G401 (cell line): Measurements from ENCODE around the gene JARID2. TPM values are rescaled to one million over a fixed set of nuclear protein-coding genes. Genes with fewer than 3 reads are reported as not detected.

Experiments
- DNase-seq: peaks from one replicate; pipeline ENCODE4 v3.0.0-alpha.2; 2015; ENCODE audit warnings: low spot score
- in situ Hi-C: cut with HindIII; loops from 2 replicates; pipeline ENCODE4 v1.10.0; 2016; ENCODE audit warnings: low sequenced_read_pairs, mixed read lengths
- total RNA-seq: library from RNA; depleted of rRNA; stranded (reverse); fragments of >200 nt; shearing (Covaris generic); gene quantifications from 2 replicates; pipeline ENCODE4 v1.2.3, GENCODE V29; 2014

JARID2 gene
- total RNA-seq, 1 experiment from 2014 or later: 5.7 TPM

GRCh38 chr6:15551798-15552197 is 305.9 kb downstream of the JARID2 start:
- DNase-seq: no peak
- in situ Hi-C loops: no loop called here

DNA sequence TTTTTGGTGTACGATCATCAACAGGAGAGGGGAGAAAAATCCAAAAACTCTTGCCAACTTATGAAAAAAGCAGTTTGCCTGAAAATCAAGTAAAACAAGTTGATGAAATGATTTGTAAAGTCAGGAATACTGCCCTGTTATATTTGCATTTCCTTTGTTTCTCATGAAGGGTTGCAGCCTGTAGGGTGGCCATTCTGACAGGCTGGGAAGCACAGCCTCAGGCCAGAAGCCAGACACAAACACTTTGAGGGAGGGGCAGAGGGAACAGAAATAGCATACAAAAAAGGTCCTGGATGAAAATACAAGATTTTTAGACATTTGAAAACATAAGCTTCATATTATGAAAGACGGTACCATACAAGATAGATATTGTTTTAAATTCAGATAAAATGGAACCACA is 307.2 kb downstream of the JARID2 start:
- in situ Hi-C loops: no loop called here

GRCh38 chr6:15553736-15554294 is 307.9 kb downstream of the JARID2 start:
- DNase-seq: no peak
- in situ Hi-C loops: no loop called here

More for the DNA sequence above, 307.2 kb downstream of the JARID2 start:
- no peak for DNase-seq

DNA sequence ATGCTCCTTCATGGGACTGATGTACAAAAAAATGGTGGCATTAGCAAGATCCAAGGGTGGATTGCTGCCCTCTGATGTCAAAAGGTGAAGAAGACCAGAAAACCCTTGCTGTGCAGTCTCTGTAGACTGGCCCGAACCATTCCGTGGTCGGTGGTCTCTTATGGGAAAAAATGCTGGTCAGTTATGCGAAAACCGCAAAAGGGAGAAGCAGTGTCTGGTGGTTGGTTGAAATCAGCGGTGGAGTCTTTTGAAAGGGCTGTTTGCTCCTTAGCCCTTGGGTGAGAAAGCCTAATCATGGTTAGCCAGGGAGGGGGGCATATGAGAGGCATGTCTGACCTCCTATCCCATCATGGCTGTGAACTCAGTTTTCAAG is 308.8 kb downstream of the JARID2 start:
- in situ Hi-C loops: no loop called here
- DNase-seq: no peak

GRCh38 chr6:15555101-15556038 is 309.5 kb downstream of the JARID2 start:
- in situ Hi-C loops: no loop called here
- no peak for DNase-seq

- no peak for DNase-seq
- in situ Hi-C loops: no loop called here
These were observed 310.8 kb downstream of the JARID2 start for GRCh38 chr6:15556711-15557110.

GRCh38 chr6:15557174-15557573 is 311.3 kb downstream of the JARID2 start:
- in situ Hi-C loops: no loop called here
- no peak for DNase-seq

GRCh38 chr6:15560713-15561112 is 314.8 kb downstream of the JARID2 start:
- in situ Hi-C loops: no loop called here
- no peak for DNase-seq

DNA sequence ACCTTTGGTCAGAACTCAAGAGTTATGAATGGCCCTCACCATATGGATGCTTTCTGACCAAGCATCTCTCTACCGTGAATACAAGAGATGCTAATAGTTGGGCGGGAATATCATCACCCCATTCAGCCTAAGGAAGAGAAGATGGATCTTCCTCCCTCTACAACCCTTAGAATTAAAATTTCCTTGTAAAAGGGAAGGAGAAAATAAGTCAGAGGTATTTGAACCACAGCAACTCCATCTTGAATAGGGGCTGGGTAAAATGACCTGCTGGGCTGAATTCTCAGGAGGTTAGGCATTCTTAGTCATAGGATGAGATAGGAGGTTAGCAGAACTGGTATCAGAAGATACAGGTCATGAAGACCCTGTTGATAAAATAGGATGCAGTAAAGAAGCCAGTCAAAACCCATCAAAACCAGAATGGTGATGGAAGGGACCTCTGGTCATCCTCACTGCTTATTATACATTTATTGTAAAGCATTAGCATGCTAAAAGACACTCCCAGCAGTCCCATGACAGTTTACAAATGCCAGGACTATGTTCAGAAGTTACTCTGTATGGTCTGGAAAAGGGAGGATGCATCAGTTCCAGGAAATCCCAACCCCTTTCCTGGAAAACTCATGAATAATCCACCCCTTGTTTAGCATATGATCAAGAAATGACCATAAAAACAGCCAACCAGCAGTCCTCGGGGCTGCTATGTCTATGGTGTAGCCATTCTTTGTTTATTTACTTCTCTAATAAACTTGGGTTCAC is 315.8 kb downstream of the JARID2 start:
- in situ Hi-C loops: no loop called here
- no peak for DNase-seq

GRCh38 chr6:15562977-15563376 is 317.1 kb downstream of the JARID2 start:
- in situ Hi-C loops: no loop called here
- no peak for DNase-seq

DNA sequence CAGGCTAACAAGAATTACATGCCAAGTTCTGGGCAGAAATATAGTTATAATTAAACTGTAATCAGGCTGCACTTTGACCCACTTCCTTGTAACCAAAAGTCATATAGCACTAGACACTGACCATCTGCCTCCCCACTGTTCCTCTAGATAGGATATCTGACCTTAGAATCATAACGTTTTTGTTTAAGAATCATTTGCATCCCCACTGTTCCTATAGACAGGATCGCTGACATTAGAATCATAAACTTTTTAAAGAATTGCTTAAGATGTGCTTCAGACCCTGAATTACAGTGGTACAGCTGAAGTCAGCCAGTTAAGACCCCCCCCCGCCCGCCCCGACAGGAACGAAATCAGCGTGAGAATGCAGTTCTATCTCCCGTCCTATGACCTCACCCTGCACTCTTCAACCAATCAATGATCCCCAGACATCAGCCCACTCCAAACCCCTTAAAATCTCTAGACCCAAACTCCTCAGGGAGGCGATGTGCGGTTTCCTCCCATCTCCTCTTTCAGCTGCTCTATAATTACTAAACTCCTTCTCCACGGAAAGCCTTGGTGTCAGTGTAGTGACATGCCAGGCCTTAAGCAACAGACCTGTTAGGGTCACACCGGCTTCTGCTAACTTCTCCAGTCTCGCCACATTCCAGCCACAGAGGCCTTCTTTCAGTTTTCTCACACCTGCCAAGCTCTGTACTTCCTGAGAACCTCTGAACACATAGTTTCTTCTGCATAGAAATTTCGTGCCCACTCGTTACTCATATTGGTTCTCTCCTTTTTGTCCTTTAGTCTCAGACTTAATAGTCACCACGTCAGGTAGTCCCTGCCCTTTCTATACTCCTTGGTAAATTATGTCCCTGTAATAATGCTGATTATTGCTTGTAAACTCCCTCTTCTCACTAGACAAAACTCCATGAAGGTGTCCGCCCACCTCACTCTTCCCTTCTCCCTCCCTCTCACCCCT is 323.4 kb downstream of the JARID2 start:
- in situ Hi-C loops: no loop called here
- DNase-seq: no peak

DNA sequence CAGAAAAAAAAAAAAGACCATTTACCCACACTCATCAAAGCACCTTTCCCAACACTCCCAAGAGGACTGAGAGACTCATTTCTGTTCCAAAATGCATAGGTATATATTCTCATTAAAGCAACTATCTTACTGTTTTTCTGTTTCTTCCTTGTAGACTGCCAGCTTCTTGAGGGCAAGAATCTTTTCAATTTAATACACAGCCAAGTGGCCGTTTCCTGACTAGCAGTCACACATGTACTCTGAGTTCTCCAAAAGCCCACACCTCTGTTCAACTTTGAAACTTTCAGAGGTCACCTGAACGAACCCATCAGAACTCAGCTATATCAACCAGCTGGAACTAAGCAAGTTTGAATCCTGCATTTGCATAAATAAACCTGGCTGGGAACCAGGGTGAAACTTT is 324.3 kb downstream of the JARID2 start:
- in situ Hi-C loops: no loop called here
- DNase-seq: no peak
